ENCODE measurements around the gene SYAP1. TPM values are rescaled to one million over a fixed set of nuclear protein-coding genes. Genes with fewer than 3 reads are reported as not detected.

SYAP1 gene
- total RNA-seq, 2 experiments from 2014 or later, result 19.7 to 20.0 TPM

DNA sequence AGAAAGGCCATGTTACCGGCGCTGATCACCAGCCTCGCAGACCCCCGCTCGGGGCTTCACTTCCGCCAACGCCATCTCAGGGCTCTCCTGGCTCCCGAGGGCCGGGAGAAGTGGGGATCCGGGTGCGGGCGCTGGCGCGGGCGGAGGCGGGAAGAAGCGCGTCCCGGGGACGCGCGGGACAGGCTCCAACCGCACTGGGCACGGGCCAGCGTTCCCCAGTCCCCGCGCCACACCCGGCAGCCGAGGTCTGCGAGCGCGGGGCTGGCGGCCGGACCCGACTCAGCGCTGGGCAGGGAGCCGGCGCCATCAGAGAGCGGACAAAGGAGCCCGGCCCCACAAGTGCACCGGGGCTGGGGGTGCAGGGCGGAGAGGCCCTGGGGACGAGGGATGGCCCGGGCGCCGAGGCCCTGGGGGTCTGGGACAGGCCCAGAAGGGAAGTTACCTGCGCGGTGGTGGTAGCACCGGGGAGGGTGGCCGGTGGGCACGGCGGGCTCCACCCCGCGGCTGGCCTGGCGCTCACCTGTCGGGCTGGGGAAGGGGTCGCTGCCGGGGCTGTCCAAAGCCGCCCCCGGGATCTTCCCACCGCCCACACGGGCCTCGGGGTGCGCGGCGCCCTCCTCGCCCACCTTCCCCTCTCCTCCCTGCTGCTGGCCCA lies 7.4 kb upstream of the SYAP1 start:
- CTCF ChIA-PET (ENCODE audit: unreplicated experiment), result no interaction called here

DNA sequence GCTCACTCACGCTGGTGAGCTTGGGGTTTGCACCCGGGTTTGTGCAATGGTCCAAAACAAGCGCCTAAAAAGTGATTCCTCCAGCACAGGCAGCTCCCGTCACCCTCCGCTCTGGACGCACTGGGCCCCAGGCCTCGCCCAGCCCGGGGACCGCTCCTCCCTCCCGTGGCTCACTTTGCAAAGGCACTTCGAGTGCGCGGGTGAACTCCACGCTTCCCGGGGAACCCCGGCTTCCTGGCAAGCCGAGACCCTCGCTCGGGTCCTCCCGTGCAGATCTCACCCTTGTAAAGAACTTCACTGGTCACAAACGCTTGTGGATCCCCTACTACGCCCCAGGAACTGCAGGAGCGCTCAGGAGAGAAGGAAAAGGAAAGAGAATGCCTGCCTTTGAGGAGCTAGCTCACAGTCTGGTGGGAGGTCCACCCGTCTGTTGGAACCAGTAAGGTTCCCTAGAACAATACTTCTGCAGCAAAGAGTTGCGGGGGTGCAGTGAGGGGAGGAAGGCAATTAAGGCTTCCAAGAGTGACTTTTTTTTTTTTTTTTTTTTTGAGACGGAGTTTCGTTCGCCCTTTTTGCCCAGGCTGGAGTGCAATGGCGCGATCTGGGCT lies 6.8 kb upstream of the SYAP1 start, which contains the start of gene CTPS2:
Gene CTPS2 (minus strand): TSS at position 122 of the 608 bp plus-strand sequence. CDS start 9,767 bp downstream, outside the sequence.
- Histone ChIP-seq H3K79me2 (ENCODE audit: insufficient read depth, low read depth, low read length) (no peaks in the 10 kb centered on the region; the same call in 1 of the 2 replicates), H3K9me3 (ENCODE audit: low read length) (no peaks in the 10 kb centered on the region), H3K4me2 (ENCODE audit: low read length) (peak within 1 kb of the TSS; percentile 91), H3K9me2 (ENCODE audit: insufficient read depth, low read length) (no peaks in the 10 kb centered on the region), H3K36me3 (ENCODE audit: insufficient read depth, low read length) (peaks cover 4% of the 10 kb centered on the region; the same call in 1 of the 2 replicates), H2AFZ (ENCODE audit: low read length) (peak within 1 kb of the TSS; percentile 84), H3K4me1 (ENCODE audit: insufficient read depth, low read length, poor library complexity, severe bottlenecking) (peaks cover 30% of the 10 kb centered on the region), H3K27ac (ENCODE audit: low read depth, low read length, poor library complexity, severe bottlenecking) (peak within 1 kb of the TSS; percentile 73), H3K4me3 (ENCODE audit: low read depth, low read length, poor library complexity, severe bottlenecking) (peak within 1 kb of the TSS; percentile 84), H4K20me1 (ENCODE audit: insufficient read depth, low read length) (no peaks in the 10 kb centered on the region)
- ChIA-PET POLR2A (interaction anchor here (0.7 to 1.7 kb wide), 3 partner anchors 10 to 79 kb away, joined by 3 to 5 read pairs (median 4); no protein-coding TSS in a partner anchor), CTCF (ENCODE audit: unreplicated experiment) (no interaction called here)
- intact Hi-C loops (cut with micrococcal nuclease; ENCODE audit: unreplicated experiment), result no loop called here
- no peak for TF ChIP-seq EZH2phosphoT487 (IDR thresholded peaks at IDR 0.05; ENCODE audit: borderline replicate concordance, low read depth, low read length)
- TF ChIP-seq, protein P1, sequence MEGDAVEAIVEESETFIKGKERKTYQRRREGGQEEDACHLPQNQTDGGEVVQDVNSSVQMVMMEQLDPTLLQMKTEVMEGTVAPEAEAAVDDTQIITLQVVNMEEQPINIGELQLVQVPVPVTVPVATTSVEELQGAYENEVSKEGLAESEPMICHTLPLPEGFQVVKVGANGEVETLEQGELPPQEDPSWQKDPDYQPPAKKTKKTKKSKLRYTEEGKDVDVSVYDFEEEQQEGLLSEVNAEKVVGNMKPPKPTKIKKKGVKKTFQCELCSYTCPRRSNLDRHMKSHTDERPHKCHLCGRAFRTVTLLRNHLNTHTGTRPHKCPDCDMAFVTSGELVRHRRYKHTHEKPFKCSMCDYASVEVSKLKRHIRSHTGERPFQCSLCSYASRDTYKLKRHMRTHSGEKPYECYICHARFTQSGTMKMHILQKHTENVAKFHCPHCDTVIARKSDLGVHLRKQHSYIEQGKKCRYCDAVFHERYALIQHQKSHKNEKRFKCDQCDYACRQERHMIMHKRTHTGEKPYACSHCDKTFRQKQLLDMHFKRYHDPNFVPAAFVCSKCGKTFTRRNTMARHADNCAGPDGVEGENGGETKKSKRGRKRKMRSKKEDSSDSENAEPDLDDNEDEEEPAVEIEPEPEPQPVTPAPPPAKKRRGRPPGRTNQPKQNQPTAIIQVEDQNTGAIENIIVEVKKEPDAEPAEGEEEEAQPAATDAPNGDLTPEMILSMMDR (conservative IDR thresholded peaks at IDR 0.05; ENCODE audit: low read length), result no peak
- DNase-seq (ENCODE audit: low spot score), result peak; percentile 66
- BruUV-seq (replicated peaks), result no TSS peak

More for the DNA sequence above, 7.4 kb upstream of the SYAP1 start:
- Histone ChIP-seq H3K4me1 (ENCODE audit: insufficient read depth, low read length, poor library complexity, severe bottlenecking) (peaks cover 30% of the 10 kb centered on the region), H3K27ac (ENCODE audit: low read depth, low read length, poor library complexity, severe bottlenecking) (peak overlapping the region; percentile 73), H3K4me3 (ENCODE audit: low read depth, low read length, poor library complexity, severe bottlenecking) (peak overlapping the region; percentile 84), H3K9me2 (ENCODE audit: insufficient read depth, low read length) (no peaks in the 10 kb centered on the region), H3K36me3 (ENCODE audit: insufficient read depth, low read length) (peaks cover 10% of the 10 kb centered on the region), H4K20me1 (ENCODE audit: insufficient read depth, low read length) (no peaks in the 10 kb centered on the region), H3K79me2 (ENCODE audit: insufficient read depth, low read depth, low read length) (no peaks in the 10 kb centered on the region; the same call in 1 of the 2 replicates), H2AFZ (ENCODE audit: low read length) (peak overlapping the region; percentile 84), H3K9me3 (ENCODE audit: low read length) (no peaks in the 10 kb centered on the region), H3K4me2 (ENCODE audit: low read length) (peak overlapping the region; percentile 91)
- TF ChIP-seq, protein P1 (conservative IDR thresholded peaks at IDR 0.05; ENCODE audit: low read length), result no peak
- TF ChIP-seq EZH2phosphoT487 (IDR thresholded peaks at IDR 0.05; ENCODE audit: borderline replicate concordance, low read depth, low read length), result no peak
- no TSS peak for BruUV-seq (replicated peaks)
- intact Hi-C loops (cut with micrococcal nuclease; ENCODE audit: unreplicated experiment), result loop anchor here (2.0 kb wide), 1 partner anchor 75 kb away; the partner anchor contains the start of gene TXLNG
- POLR2A ChIA-PET, result interaction anchor here (1.1 kb wide), 1 partner anchor 15 kb away, joined by 3 read pairs; no protein-coding TSS in a partner anchor
- DNase-seq (ENCODE audit: low spot score), result peak; percentile 30
